GM12878 (cell line): ENCODE measurements around the gene SYNRG. TPM values are rescaled to one million over a fixed set of nuclear protein-coding genes. Genes with fewer than 3 reads are reported as not detected.

ENCODE experiments used
- ATAC-seq: fragments of 200-7000 bp; cut with Tn5 transposase; 3 replicates; pipeline ENCODE4 v1.9.1; 2020; ENCODE audit warnings: mild to moderate bottlenecking, moderate library complexity
- BruUV-seq: library from RNA; stranded (reverse); fragments of 400-500 nt; replicated peaks from 2 replicates; lab custom pipeline; 2021; lab: Mats Ljungman, UMichigan
- CTCF ChIA-PET: fragments of 300-600 bp; sonication (Branson Sonifier 250); formaldehyde crosslinking; extraction: SDS; loops from one replicate; lab custom pipeline; 2021; ENCODE audit warnings: inconsistent platforms; lab: Yijun Ruan, JAX
- POLR2A ChIA-PET: fragments of 350-600 bp; formaldehyde crosslinking; extraction: SDS; loops from one replicate; lab custom pipeline; 2021; ENCODE audit warnings: inconsistent platforms; lab: Charles Lee
- RAD21 ChIA-PET: fragments of 300-600 bp; sonication (Branson Sonifier 250); formaldehyde crosslinking; loops from one replicate; lab custom pipeline; 2023; ENCODE audit warnings: antibody characterized with exemption; ENCODE audit not compliant: unreplicated experiment; lab: Charles Lee
- SMC1A ChIA-PET: fragments of 300-600 bp; sonication (Branson Sonifier 250); formaldehyde crosslinking; loops from one replicate; lab custom pipeline; 2023; ENCODE audit not compliant: unreplicated experiment, uncharacterized antibody; lab: Charles Lee
- DNase-seq: peaks from one replicate; pipeline ENCODE4 v3.0.0-alpha.2; 2011; ENCODE audit warnings: low read depth, low spot score
- FAIRE-seq: peaks from 3 replicates; lab custom pipeline; 2011; peaks lifted over from hg19 to GRCh38; lab: Jason Lieb, UNC
- H2AFZ ChIP-seq: 2 replicates; pipeline ENCODE4 v1.6.0; 2011; ENCODE audit warnings: low read depth, low read length, control low read depth; ENCODE audit not compliant: control insufficient read depth
- H3K27ac ChIP-seq: 2 replicates; pipeline ENCODE4 v1.5.1; 2011; ENCODE audit warnings: control low read depth; ENCODE audit not compliant: control insufficient read depth, insufficient read depth
- H3K27me3 ChIP-seq, 2 experiments: replicated peaks in 1 of 2; 2 replicates each; pipeline versions ENCODE4 v1.6.0 to v1.6.1; 2011; ENCODE audit warnings: low read length in 1 of 2; ENCODE audit not compliant: control insufficient read depth in 2 of 2, insufficient read depth in 2 of 2
- H3K36me3 ChIP-seq, 2 experiments: 2 replicates each; pipeline ENCODE4 v1.5.1; 2011; ENCODE audit warnings: low read length in 1 of 2; ENCODE audit not compliant: control insufficient read depth in 2 of 2, insufficient read depth in 2 of 2
- H3K4me1 ChIP-seq: 2 replicates; pipeline ENCODE4 v1.6.1; 2011; ENCODE audit warnings: mild to moderate bottlenecking, low read length, moderate library complexity, mixed read lengths; ENCODE audit not compliant: control insufficient read depth, insufficient read depth
- H3K4me2 ChIP-seq: 2 replicates; pipeline ENCODE4 v1.6.0; 2011; ENCODE audit warnings: control low read depth; ENCODE audit not compliant: control insufficient read depth, insufficient read depth
- H3K4me3 ChIP-seq: fragments of 200-600 bp; sonication (generic); 2 replicates; pipeline ENCODE4 v1.5.1; 2016
- H3K79me2 ChIP-seq: 2 replicates; pipeline ENCODE4 v1.6.0; 2011; ENCODE audit warnings: low read length; ENCODE audit not compliant: control insufficient read depth, insufficient read depth
- H3K9ac ChIP-seq: 2 replicates; pipeline ENCODE4 v1.8.0; 2011; ENCODE audit warnings: low read length, control low read depth, mixed read lengths; ENCODE audit not compliant: control insufficient read depth, insufficient read depth
- H3K9me3 ChIP-seq: replicated peaks from 3 replicates; pipeline ENCODE4 v1.5.1; 2011; ENCODE audit warnings: mild to moderate bottlenecking, low read length; ENCODE audit not compliant: control insufficient read depth, insufficient read depth
- H4K20me1 ChIP-seq: 2 replicates; pipeline ENCODE4 v1.6.0; 2011; ENCODE audit not compliant: control insufficient read depth, insufficient read depth
- BRCA1 ChIP-seq: IDR thresholded peaks from 2 replicates; pipeline ENCODE4 v1.6.1; 2011; ENCODE audit warnings: low read depth, low read length, improper control_type of control experiment
- CTCF ChIP-seq, 3 experiments: IDR thresholded peaks in 2 of 3; conservative IDR thresholded peaks in 1 of 3; 2 replicates each; pipeline ENCODE4 v1.5.1; 2011; ENCODE audit warnings: low read depth in 3 of 3, low read length in 3 of 3, mild to moderate bottlenecking in 3 of 3, control low read depth in 2 of 3, moderate library complexity in 2 of 3, inconsistent platforms in 1 of 3, mixed read lengths in 1 of 3; ENCODE audit not compliant: control insufficient read depth in 2 of 3, insufficient read depth in 1 of 3; ENCODE audit errors: extremely low read depth in 1 of 3
- RAD21 ChIP-seq: IDR thresholded peaks from 2 replicates; pipeline ENCODE4 v1.6.1; 2011; ENCODE audit warnings: mild to moderate bottlenecking, low read depth, low read length, moderate library complexity; ENCODE audit not compliant: insufficient read depth
- SMC3 ChIP-seq: IDR thresholded peaks from 2 replicates; pipeline ENCODE4 v1.6.1; 2011; ENCODE audit warnings: low read length, improper control_type of control experiment, borderline replicate concordance
- WGBS: methylation state at CpG from one replicate; pipeline ENCODE4 v1.1.6; 2016; ENCODE audit warnings: low lambda C conversion rate; ENCODE audit not compliant: insufficient replicate concordance, insufficient coverage; ENCODE audit errors: missing lambda C conversion rate; 5-methylcytosine and 5-hydroxymethylcytosine counted together
- in situ Hi-C: fragments of 300-500 bp; cut with MboI; formaldehyde crosslinking; loops from 9 replicates; pipeline ENCODE4 v1.14.3; 2018; ENCODE audit warnings: mixed read lengths
- intact Hi-C: fragments of 100-400 bp; cut with micrococcal nuclease; formaldehyde crosslinking; loops from one replicate; pipeline ENCODE4 v1.14.2; 2022; ENCODE audit not compliant: unreplicated experiment
- polyA plus RNA-seq, 11 experiments: library from polyadenylated mRNA; depleted of rRNA in 4 of 11; unstranded in 6 of 11; stranded (reverse) in 5 of 11; fragments of >200 nt; fragmentation: Nextera tagmentation in 4 of 11; fragmentation: Illumina TruSeq in 1 of 11; extraction: Ambion mirVana in 4 of 11; extraction: Trizol in 1 of 11; gene quantifications; 1 replicate in 1 of 11; 2 replicates in 10 of 11; pipeline versions ENCODE4 v1.2.1 to v1.2.3, GENCODE V29; 2011 to 2016; ENCODE audit warnings: inconsistent platforms in 2 of 11, missing spikeins in 2 of 11, low read depth in 1 of 11
- total RNA-seq, 4 experiments: library from RNA; depleted of rRNA in 3 of 4; stranded (reverse); fragments of >200 nt in 3 of 4; fragmentation: Illumina TruSeq in 1 of 4; extraction: Trizol in 1 of 4; gene quantifications; 2 replicates each; pipeline versions ENCODE4 v1.2.1 to v1.2.3, GENCODE V29; 2013 to 2021

The SYNRG gene
- total and polyA plus RNA-seq, 10 of the 15 experiments (the other 5 are each of a cell fraction or from before 2014, with no cell fraction given): 5.2 to 40.4 (median 26.7) TPM

GRCh38 chr17:37650419-37651003, 41.3 kb upstream of the SYNRG start:
- FAIRE-seq: no peak

More at GRCh38 chr17:37650419-37651003, 41.3 kb upstream of the SYNRG start:
- RAD21 ChIA-PET: interaction anchor here (0.6 to 1.8 kb wide), 9 partner anchors 100 to 680 kb away, joined by 3 to 14 read pairs (median 4); no protein-coding TSS in a partner anchor
- POLR2A ChIA-PET: interaction anchor here (0.6 to 0.7 kb wide), 3 partner anchors 12 to 141 kb away, joined by 3 to 7 read pairs (median 4); no protein-coding TSS in a partner anchor
- TF ChIP-seq BRCA1 (no peak), SMC3 (peak; percentile 46; the same call in 1 of the 2 replicates), CTCF (IDR thresholded peaks at IDR 0.05 in 2 of 3, conservative IDR thresholded peaks at IDR 0.05 in 1 of 3; ENCODE audit: control insufficient read depth in 2 of 3, extremely low read depth in 1 of 3, insufficient read depth in 1 of 3, low read depth in 3 of 3, low read length in 3 of 3) (peak; percentile 27 to 47 (median 32); a peak in 5 of 6 replicates), RAD21 (peak; percentile 47)
- Histone ChIP-seq H2AFZ (no peak overlapping the region), H3K4me3 (no peak overlapping the region), H3K4me1 (no peaks in the 10 kb centered on the region), H3K9me3 (no peaks in the 10 kb centered on the region), H3K27me3 (no peaks in the 10 kb centered on the region), H3K79me2 (no peaks in the 10 kb centered on the region), H4K20me1 (no peaks in the 10 kb centered on the region), H3K4me2 (no peak overlapping the region), H3K27ac (no peak overlapping the region), H3K9ac (no peak overlapping the region), H3K36me3 (no peaks in the 10 kb centered on the region)
- in situ Hi-C loops: no loop called here
- intact Hi-C loops: loop anchor here (5.0 kb wide), 1 partner anchor 142 kb away; no protein-coding TSS in a partner anchor
- peak; percentile 52 for ATAC-seq
- SMC1A ChIA-PET: interaction anchor here (0.6 to 3.3 kb wide), 13 partner anchors 9 to 970 kb away, joined by 3 to 28 read pairs (median 3); no protein-coding TSS in a partner anchor
- no TSS peak for BruUV-seq
- CTCF ChIA-PET: interaction anchor here (0.6 to 3.8 kb wide), 23 partner anchors 9 to 578 kb away, joined by 3 to 49 read pairs (median 4); no protein-coding TSS in a partner anchor
- no peak for DNase-seq
- 46% methylated on average over 6 of the region's 6 CpGs for WGBS
